AG09309 (cell line): ENCODE measurements around the gene MICAL2.

Experiments
- DNase-seq: peaks from one replicate; pipeline ENCODE4 v3.0.0-alpha.2; 2010; ENCODE audit warnings: low read depth
- H3K4me3 ChIP-seq: 2 replicates; pipeline ENCODE4 v1.5.1; 2011; ENCODE audit warnings: mild to moderate bottlenecking, low read depth, low read length, moderate library complexity; ENCODE audit not compliant: control insufficient read depth
- CTCF ChIP-seq: IDR thresholded peaks from 2 replicates; pipeline ENCODE4 v1.5.1; 2011; ENCODE audit warnings: mild to moderate bottlenecking, low read depth, low read length, inconsistent platforms; ENCODE audit not compliant: insufficient read depth, control insufficient read depth; ENCODE audit errors: missing control alignments

The MICAL2 gene

GRCh38 chr11:12266132-12266531 is 155.7 kb downstream of the MICAL2 start:
- H3K4me3 ChIP-seq, result no peak overlapping the region
- no peak for DNase-seq
- no peak for TF ChIP-seq CTCF

- no peak for DNase-seq
- no peak overlapping the region for H3K4me3 ChIP-seq
- TF ChIP-seq CTCF, result no peak
Observed at GRCh38 chr11:12266943-12267342, 156.6 kb downstream of the MICAL2 start.

- no peak for TF ChIP-seq CTCF
- no peak for DNase-seq
- H3K4me3 ChIP-seq, result no peak overlapping the region
Observed at GRCh38 chr11:12267921-12268320, 157.5 kb downstream of the MICAL2 start.

GRCh38 chr11:12269104-12269441 is 158.7 kb downstream of the MICAL2 start:
- no peak for DNase-seq
- H3K4me3 ChIP-seq, result no peak overlapping the region
- no peak for TF ChIP-seq CTCF

- no peak for DNase-seq
- H3K4me3 ChIP-seq, result no peak overlapping the region
- no peak for TF ChIP-seq CTCF
Observed at GRCh38 chr11:12269446-12270214, 159.2 kb downstream of the MICAL2 start.

GRCh38 chr11:12270215-12270797 is 159.9 kb downstream of the MICAL2 start:
- H3K4me3 ChIP-seq, result no peak overlapping the region
- no peak for TF ChIP-seq CTCF
- DNase-seq, result no peak
